ENCODE data around the gene GNE. TPM values are rescaled to one million over a fixed set of nuclear protein-coding genes. Genes with fewer than 3 reads are reported as not detected.

Gene GNE
- total and polyA plus RNA-seq, 10 of the 15 experiments (the other 5 are each of a cell fraction or from before 2014, with no cell fraction given): 4.1 to 13.6 (median 10.7) TPM

DNA sequence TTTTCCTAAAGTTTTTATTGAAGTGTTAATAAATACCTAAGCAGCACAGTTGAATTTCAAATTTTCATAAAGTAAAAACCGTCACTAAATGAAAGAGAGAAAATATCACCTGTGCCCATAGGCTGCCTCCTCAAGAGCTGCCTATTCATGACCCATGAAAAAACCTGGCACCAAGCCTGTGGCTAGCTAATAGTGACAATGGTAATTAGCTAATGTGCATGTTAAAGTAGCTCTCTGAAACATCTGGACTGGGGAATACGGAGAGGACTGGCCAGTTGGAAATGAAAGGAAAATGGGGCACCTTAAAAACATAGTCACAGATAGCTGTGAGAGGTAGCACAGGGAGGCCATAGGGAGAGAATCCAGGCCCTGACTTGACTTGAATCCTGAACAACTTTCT, 5.4 kb upstream of the GNE start (continued):
- TF ChIP-seq, protein P1, sequence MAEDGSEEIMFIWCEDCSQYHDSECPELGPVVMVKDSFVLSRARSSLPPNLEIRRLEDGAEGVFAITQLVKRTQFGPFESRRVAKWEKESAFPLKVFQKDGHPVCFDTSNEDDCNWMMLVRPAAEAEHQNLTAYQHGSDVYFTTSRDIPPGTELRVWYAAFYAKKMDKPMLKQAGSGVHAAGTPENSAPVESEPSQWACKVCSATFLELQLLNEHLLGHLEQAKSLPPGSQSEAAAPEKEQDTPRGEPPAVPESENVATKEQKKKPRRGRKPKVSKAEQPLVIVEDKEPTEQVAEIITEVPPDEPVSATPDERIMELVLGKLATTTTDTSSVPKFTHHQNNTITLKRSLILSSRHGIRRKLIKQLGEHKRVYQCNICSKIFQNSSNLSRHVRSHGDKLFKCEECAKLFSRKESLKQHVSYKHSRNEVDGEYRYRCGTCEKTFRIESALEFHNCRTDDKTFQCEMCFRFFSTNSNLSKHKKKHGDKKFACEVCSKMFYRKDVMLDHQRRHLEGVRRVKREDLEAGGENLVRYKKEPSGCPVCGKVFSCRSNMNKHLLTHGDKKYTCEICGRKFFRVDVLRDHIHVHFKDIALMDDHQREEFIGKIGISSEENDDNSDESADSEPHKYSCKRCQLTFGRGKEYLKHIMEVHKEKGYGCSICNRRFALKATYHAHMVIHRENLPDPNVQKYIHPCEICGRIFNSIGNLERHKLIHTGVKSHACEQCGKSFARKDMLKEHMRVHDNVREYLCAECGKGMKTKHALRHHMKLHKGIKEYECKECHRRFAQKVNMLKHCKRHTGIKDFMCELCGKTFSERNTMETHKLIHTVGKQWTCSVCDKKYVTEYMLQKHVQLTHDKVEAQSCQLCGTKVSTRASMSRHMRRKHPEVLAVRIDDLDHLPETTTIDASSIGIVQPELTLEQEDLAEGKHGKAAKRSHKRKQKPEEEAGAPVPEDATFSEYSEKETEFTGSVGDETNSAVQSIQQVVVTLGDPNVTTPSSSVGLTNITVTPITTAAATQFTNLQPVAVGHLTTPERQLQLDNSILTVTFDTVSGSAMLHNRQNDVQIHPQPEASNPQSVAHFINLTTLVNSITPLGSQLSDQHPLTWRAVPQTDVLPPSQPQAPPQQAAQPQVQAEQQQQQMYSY (CRISPR knock-in tag; IDR thresholded peaks at IDR 0.05): no peak
- no peak for TF ChIP-seq MYC (IDR thresholded peaks at IDR 0.05; ENCODE audit: insufficient read depth, insufficient read length, insufficient replicate concordance, low read length, severe bottlenecking)
- TF ChIP-seq, protein P2, sequence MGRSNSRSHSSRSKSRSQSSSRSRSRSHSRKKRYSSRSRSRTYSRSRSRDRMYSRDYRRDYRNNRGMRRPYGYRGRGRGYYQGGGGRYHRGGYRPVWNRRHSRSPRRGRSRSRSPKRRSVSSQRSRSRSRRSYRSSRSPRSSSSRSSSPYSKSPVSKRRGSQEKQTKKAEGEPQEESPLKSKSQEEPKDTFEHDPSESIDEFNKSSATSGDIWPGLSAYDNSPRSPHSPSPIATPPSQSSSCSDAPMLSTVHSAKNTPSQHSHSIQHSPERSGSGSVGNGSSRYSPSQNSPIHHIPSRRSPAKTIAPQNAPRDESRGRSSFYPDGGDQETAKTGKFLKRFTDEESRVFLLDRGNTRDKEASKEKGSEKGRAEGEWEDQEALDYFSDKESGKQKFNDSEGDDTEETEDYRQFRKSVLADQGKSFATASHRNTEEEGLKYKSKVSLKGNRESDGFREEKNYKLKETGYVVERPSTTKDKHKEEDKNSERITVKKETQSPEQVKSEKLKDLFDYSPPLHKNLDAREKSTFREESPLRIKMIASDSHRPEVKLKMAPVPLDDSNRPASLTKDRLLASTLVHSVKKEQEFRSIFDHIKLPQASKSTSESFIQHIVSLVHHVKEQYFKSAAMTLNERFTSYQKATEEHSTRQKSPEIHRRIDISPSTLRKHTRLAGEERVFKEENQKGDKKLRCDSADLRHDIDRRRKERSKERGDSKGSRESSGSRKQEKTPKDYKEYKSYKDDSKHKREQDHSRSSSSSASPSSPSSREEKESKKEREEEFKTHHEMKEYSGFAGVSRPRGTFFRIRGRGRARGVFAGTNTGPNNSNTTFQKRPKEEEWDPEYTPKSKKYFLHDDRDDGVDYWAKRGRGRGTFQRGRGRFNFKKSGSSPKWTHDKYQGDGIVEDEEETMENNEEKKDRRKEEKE (IDR thresholded peaks at IDR 0.05): no peak

Data from GM12878 (cell line).